Measurements from ENCODE around the gene PARD3B.

Gene PARD3B

DNA sequence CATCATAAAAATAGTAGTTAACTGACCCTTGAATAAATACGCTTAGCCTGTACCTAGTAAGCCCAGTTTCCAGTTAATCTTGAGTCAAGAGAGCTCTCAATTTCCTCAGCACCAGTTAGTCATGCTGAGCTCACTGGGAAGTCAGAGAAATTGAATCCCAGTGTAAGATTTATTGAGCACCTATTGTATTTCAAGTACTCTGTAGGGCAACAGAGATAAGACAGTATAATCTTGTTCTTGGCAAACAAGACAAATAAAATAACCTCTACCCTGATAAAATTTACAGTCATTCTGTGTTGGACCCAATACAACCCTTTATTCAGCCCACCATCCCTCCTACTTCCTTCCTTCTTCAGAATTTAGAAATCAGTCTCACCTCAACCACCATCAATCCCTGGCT lies 1065.2 kb downstream of the PARD3B start:
- DNase-seq = no peak

DNA sequence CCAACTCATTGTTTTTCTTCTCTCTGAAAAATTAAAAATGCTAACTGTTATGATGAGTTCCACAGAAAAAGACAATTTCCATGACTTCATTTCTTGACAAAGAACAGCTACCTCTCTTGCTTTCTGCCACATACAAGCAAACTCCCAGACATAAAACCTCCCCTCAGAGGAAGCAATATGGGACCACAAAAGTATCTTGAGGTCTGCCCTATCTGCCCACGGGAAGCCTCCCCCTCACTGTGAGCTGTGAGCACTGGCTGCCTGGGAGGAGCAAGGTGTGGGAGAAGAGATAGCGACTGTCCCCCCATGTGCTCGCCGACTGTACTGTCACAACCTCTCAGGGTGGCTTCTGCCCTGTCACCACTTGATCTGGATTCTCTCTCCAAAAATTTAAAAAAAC lies 1067.4 kb downstream of the PARD3B start:
- DNase-seq = no peak

DNA sequence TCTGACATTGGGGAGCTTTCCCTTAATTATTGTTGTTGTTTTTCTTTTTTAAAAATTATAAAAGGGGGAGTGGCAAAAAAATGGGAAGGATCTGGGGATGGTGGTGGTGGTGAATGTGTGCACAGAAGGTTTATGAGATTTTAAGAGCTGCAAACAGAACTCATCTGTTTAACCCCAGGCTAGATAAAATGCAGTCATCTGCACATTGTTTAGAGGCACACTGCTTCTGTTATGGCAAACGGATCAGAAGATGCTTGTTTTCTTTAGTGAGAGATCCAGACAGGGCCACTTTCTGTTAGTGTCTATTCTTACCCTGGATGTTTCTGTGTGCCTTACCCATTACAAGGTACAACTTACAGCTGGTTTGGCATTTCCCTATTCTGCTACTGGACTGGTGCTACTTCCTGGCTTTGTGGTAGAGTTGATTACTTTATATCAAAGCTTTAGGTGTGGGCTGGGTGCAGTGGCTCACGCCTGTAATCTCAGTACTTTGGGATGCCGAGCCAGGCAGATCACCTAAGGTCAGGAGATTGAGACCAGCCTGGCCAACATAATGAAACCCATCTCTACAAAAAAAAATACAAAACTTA lies 1068.8 kb downstream of the PARD3B start:
- no peak for DNase-seq

DNA sequence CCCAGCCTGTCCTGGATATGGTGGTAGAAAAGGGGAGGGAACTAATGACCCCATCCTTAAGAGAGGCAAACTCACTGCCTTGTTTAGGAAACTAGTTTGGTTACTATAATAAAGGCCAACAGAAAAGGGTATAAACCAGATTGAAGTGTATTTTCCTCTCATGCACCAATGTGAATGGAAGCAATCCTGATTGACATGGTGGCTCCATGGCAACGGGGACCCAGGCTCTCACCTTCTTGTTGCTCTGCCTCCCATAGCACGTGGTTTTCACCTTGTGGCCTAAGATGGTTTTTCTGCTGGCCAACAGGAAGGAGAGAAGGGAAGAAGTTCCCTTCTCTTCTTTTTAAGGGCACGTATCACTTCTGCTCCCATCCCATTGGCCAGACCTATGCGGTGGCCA lies 1069.7 kb downstream of the PARD3B start:
- no peak for DNase-seq

DNA sequence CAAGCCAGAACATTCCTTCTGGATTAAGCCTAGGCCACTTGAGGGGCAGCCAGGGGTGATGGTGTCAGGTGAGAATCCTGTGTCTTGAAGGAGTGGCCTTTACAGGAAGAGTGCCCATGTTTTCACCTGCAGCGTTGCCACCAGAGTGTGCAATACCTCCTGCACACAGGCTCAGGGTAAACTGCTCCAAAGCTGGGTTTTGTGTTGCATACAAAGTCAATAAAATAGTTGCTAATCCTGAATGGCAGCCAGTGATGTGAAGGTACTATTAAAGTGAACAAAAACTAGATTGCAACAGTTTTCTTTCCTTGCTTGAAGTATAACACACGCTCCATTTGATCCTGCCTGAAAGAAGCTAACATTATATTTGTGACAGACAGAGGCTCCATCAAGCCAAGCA lies 1072.6 kb downstream of the PARD3B start:
- DNase-seq = no peak

DNA sequence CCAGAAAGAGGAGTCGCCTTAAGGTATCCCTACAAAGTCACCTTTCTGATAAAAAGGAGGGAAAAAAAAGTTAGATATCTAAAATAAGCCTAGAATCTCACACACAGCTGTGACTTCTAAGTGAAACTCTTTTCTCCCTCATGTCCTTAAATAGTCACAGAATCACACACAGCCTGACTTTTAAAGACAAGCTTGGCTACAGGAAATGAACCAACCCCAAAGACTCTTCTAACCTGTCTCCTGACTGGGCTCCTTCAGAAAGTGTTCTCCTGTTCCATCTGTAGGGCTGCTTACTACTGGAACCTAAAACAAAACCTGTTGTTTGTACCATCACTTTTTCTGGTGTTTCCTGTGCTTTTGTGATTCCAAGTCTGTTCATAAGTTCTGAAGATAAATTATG lies 1074.3 kb downstream of the PARD3B start:
- DNase-seq = no peak

DNA sequence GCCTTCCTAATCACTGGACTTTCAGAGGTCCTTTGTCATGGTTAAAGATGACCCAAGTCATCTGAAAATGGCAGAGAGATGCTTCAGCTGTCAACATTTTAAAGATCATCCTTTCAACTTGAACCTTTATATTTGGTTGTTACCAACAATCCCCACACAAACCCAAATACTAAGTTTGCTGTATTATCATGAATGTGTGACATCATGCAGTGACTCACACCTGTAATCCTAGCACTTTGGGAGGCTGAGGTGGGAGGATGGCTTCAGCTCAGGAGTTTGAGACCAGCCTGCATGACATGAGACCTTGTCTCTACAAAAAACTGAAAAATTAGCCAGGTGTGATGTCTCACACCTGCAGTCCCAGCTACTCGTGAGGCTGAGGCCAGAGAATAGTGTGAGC lies 1081.8 kb downstream of the PARD3B start:
- no peak for DNase-seq

DNA sequence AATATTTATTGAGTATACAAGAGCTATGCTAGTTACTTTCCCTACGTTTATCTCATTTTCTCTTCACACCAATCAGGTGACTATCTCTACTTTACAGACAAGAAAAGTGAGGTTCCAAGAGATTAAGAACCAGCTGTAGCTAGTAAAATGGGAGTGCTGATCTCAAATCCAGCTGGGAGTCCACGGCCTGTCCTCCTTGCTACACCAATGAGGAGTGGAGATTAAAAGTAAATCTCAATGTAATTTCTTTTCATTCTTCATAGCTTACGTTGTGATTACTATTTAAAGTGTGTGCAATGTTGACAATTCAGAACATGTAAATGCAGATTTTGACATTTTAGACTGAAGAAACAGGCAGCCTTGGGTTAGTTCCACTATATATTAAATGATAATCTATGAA lies 1083.1 kb downstream of the PARD3B start:
- DNase-seq = no peak

DNA sequence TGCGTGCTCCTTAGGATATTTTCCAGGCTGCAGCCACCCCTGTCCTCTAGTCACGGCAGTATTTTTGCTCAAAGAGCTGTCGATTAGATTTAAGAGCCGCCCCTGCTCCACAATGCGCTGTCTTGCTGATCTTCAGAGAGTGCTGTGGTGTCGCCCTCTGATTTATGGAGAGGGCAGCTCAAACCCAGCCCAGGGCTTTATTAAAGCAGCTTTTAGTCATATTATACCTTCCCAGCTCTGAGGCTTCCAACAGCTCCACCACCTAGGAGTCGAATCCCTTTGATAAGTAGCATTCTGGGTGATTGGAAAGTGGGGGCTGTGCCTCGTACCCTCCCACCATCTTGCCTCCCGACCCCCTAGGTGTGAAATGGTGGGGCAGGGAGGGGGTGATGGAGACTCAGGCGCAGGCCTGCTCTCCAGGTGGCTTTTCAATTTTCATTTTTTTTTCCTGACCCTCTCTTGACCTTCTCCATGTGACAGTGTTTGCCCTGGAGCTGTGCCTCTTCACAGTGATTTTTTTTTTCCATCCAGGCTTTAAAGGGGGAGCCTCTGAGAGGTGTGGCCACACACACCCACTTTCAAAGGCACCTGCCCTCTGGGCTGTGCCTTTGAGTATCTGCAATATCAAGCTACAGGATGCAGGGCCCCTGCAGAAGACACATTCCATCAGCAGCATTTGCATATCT lies 1084.0 kb downstream of the PARD3B start:
- DNase-seq = no peak

DNA sequence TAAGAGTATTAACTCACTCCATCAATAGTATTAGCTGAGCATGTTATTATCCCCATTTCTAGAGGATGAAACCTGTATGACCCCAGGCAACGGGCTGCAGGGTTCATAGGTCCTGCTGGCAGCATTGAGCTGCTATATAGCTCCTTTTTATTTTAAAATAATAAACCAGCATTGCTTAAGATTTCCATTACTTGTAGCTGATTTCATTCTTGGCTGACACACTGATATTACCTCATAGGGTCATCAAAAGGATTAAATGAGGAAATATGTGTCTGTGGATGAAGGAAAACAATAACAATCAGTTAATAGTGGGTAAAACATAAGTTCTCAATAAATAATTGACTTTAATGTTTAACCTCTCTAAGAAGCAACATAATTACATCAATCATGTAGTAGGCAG lies 1088.7 kb downstream of the PARD3B start:
- no peak for DNase-seq

DNA sequence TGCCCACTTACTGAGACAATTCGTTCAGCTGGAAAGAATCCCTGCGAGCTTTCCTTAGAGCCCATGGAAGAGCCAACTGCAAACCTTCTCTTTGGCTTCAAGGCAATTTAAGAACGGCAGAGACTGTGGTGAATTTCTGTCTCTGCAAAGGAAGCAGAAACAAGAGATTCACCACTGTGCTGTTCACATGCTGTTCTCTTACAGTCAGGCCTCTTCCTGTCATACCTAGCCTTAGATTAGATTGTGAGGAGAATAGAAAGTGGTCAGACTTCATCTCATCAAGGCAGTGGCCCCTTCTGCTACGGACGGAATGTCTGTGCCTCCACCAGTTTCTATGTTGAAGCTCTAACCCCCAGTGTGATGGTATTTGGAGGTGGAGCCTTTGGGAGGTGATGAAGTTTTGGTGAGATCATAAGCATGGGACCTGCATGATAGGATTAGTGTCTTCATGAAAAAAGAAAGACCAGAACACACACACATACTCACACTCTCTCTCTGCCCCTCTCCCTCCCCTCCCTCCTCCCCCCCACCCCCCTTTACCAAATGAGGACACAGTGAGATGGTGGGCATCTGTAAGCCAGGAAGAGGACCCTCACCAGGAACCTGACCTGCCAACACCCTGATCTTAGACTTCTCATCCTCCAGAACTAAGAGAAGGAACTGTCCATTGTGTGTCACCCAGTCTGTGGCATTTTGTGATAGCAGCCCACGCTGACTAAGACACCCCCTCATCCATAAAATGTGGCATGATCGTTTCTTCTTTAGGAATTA lies 1091.5 kb downstream of the PARD3B start:
- DNase-seq = no peak

DNA sequence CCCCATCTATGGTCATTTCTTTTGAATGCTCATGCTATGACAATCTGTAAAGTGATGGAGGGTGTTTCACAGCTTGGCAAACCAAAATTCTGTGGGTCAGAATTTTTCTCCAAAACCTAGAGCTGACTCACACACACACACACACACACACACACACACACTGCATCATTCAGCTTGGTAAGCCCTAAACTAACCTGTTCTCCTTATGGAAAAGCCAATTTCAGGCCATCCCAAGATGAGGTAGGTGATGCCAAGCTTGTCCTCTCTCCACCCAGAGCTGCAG lies 1092.0 kb downstream of the PARD3B start:
- DNase-seq = no peak

DNA sequence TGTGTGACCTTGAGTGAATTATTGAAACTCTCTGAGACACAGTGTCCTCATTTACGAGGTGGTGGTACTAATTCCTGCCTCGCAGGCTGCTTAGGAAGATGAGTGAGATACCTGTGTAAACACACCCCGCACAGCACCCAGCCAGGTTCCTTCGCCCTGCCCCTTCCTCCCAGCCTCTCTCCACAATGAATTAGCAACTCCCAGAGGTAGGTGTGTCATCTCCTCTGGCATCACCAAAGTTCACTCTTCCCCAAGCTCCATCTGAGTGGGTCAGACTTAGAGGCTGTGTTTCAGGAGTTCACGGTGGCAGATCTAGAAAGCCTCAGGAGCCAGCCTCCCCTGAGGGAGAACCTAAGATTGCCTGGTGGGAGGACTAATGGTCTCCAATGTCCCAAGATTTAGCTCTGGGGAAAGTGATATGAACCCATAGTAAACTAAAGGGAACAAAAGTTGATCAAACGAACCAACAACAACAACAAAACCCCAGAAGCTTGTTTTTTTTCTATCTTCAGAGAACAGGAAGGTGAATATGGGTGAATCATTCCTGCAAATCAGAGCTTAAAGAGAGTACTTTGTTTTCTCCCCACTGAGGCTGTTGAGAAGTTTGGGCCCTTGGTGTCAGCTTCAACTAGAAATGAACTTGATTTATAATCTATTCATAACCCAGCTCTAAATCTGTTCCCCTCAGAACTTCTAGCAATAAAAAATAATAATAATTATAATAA lies 1092.7 kb downstream of the PARD3B start:
- DNase-seq = no peak

DNA sequence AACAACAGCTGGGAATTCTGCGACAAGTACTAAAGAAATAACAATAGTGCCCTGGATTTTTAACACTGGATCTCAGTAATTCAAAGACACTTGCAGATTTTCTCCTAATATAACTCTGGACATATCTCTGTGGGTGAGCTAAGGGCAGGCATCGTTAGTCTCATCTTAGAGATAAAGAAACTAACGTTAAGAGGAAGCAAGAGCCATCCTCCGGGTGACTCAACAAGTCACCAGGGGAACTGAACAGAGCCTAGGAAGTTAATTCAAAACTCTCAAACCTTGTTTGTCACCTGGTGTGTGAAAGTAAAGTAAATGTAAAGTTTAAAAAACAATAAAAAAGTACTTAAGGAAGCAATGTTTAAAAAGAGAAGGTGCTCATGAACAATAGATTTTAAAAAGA lies 1095.4 kb downstream of the PARD3B start:
- no peak for DNase-seq

DNA sequence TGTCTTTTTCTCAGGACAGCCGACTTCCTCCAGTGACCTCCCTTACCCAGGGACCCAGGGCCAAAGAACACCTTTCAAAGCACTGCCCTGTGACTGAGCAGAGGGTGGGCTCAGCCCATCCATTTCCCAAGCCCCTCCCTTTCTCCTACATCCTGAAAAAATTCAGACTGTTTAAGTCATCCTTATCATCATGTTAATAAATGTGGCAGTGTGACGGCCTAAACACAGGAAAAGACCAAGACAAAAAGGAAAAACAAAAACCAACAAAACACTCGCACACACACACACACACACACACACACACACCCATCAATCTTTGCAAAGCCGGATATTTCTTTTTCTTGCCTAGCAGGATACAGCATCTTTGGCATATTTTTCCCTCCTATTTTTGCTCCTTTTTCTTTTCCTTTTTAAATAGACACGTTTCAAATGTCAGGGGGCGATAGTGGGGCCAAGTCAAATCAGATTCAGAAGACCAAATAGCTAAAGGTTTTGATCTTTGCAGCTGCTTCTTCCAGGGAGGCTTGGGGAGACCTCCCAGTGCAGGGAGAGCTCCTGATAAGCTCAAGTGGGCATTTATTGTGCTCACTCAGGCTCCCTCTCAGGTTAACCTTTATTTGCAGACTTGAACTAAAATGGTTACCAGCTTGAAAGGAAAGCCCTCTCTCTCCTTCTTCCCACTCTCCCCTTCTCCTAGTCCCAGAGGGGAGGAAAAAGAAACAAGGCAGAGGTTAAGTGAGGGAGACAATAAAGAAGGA lies 1097.5 kb downstream of the PARD3B start:
- no peak for DNase-seq

DNA sequence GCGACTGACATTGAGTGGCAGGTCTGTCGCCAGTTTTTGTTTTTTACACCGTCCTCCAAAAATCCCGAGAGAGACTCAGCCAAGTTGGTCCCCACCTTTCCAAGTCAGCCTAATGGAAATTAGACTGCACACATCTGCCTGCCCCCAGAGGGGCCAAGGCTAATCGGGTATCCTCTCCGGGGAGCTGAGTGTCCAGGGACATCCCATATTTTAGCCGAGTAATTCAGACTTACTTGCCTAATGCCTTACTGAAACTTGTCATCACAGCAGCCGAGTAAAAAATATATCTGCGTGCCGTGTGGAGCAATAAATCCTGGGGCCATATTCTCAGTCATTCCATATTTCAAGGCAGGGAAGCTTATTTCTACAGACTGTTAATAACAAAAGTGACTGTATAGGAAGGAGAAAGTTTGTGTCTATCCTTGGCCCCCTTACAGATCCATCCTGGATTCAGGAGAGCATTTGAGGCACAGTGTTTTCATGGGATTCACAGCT lies 1098.2 kb downstream of the PARD3B start:
- DNase-seq = no peak

DNA sequence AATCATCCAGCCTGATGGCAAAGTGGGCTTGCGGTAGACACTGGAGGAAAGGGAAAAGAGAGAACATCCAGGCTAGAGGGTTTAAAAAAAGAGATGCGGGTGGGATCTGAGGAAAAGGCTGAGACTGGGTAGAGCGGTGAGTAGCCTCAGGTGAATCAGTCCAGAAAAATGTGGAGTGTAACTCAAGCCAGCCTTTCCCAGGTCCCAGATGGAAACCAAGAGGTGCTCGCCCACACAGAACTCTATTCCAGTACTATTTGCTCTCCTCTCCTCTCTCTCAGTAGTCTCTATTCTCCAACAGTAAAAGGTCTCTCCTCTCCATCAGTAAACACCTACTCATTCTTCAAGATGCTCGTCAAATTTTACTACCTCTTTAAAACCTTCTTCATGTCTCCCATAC lies 1098.7 kb downstream of the PARD3B start:
- DNase-seq = no peak

DNA sequence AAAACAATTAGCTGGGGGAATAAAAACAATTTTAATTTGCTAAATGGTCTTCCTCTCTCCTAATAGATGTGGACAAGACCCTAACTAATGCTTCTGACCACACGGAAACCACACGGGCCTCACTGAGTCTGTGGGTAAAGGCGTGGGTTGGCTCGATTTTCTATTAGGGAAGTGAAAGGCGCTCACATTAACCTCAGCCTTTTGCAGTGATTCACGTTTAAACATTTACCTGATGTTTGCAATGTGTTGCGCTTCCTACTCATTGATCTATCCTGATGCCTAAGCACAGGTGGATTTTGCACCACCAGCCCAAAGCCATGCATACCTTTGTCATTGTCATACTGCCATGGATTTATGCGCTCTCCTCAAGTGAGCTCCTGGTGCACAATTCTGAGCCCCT lies 1101.4 kb downstream of the PARD3B start:
- no peak for DNase-seq

DNA sequence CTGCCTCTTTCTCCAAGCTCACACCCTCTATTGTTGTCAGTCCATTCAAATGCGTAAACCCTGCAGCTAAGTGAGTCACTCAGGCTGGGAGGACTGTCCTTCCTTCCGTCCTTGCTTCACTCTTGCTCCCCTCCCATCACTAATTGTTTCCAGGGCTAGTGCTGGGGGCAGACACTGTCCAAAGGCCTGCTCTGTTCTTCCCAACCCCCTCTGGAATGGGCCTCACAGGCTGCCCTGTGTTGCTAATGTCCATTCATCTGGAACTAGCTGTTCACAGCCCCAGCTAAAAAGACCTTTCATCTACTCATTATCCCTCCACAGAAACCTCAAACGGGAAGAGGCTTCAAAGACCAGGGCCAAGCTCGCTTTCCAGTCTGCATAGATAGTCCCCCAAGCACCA lies 1105.2 kb downstream of the PARD3B start:
- no peak for DNase-seq

DNA sequence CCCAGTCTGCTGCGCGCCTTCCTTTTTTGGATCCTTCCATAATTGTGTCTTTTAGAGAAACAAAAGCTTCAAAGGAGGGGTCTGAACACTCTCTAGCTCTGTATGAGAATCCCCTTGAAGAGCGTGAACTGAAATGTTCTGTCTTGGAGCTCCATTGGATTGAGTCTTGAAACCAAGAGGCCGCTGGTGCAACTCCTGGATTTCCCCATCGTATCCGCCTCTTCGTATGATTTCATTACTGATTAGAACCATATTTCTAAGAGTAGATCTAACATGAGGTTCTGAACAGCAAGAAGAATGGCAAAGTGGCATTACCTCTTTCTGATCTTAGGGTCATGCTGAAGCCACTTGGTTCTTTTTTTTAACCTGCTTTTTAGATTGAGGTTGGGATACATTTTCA lies 1105.7 kb downstream of the PARD3B start:
- DNase-seq = no peak

DNA sequence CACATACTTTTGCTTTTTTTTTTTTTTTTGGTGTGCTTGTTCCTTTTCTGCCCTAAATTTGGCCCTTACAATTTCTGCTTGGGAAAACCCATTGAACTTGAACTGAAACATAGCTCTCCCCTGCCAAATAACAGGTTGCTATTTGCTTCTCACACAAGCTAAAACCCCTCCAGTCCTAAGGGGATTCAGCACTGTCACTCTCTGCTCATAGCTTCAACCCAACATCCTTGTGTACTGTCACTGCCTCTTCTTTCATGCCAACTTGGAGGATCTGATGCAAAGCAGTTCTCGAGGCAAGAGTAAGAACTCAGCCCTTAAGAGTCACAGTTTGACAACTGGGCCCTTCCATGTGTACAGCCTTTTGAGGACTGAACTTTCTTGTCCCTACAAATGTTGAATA lies 1106.4 kb downstream of the PARD3B start:
- no peak for DNase-seq

DNA sequence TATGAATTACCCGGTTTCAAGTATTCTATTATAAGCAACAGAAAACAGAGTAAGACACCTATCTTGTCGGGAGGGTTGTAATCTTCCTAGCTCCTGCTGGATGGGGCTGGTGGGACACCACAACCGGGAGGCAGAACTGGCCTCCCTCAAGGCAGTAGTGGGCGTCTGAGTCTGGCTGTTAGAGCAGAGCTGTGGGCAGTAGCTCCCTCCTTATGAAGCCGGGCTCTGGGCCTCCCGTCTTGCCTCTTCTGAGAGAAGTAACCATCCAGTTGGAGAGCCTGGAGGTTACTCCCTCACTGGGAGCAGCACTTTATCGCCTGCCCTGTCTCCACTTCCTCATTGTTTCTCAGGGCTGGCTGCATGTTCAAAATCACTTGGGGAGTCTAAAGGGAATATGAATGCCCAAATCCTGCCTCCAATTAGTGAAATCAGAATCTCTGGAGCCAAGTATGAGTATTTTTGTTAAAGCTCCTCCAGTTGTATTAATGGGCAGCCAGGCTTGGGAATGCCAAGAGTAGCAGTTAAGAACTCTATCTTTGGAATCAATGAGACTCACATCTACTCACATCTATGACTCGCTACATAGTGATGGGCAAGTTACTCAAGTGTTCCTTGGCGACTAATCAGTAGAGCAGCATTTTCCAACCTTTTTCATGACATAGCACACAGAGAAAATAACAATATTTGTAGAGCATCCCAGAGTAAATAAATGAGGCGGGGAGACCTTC lies 1109.8 kb downstream of the PARD3B start:
- DNase-seq = no peak
